SK-N-MC (cell line): ENCODE data around the gene VPS35L.

Experiments
- DNase-seq: peaks from one replicate; pipeline ENCODE4 v3.0.0-alpha.2; 2011; ENCODE audit warnings: low read depth, low spot score
- H3K27ac ChIP-seq: fragments of 200-600 bp; sonication (generic); 2 replicates; pipeline ENCODE4 v1.5.1; 2016; ENCODE audit warnings: mixed run types
- H3K36me3 ChIP-seq: fragments of 200-600 bp; sonication (generic); 2 replicates; pipeline ENCODE4 v1.6.1; 2017; ENCODE audit warnings: antibody characterized with exemption, low read length, mixed read lengths; ENCODE audit not compliant: insufficient read depth
- H3K4me3 ChIP-seq: fragments of 200-600 bp; sonication (generic); 2 replicates; pipeline ENCODE4 v1.5.1; 2016
- H3K9ac ChIP-seq: fragments of 200-600 bp; sonication (generic); 2 replicates; pipeline ENCODE4 v1.8.0; 2017; ENCODE audit warnings: mixed run types, mixed read lengths; ENCODE audit not compliant: insufficient read length
- H3K9me3 ChIP-seq: fragments of 200-600 bp; sonication (generic); 2 replicates; pipeline ENCODE4 v1.6.1; 2017; ENCODE audit warnings: low read depth, mild to moderate bottlenecking, antibody characterized with exemption, low read length, moderate library complexity, mixed read lengths
- EZH2 ChIP-seq: fragments of 200-600 bp; sonication (generic); IDR thresholded peaks from one replicate; pipeline ENCODE4 v1.6.1; 2017; ENCODE audit warnings: antibody characterized with exemption
- FOXP2 ChIP-seq: optimal IDR thresholded peaks from 2 replicates; pipeline ENCODE3; 2011; ENCODE audit warnings: mild to moderate bottlenecking, moderate library complexity; ENCODE audit not compliant: insufficient read depth; ENCODE audit errors: extremely low read length, control extremely low read depth
- POLR2AphosphoS5 ChIP-seq: IDR thresholded peaks from 2 replicates; pipeline ENCODE4 v1.6.1; 2012; ENCODE audit warnings: mild to moderate bottlenecking, low read depth, low read length, borderline replicate concordance

Gene VPS35L

GRCh38 chr16:19681637-19682036 lies 126.1 kb downstream of the VPS35L start:
- TF ChIP-seq POLR2AphosphoS5 (no peak), FOXP2 (no peak), EZH2 (no peak)
- H3K9me3 ChIP-seq = no peaks in the 10 kb centered on the region
- H3K27ac ChIP-seq = no peak overlapping the region
- no peak overlapping the region for H3K4me3 ChIP-seq
- no peak for DNase-seq
- no peak overlapping the region for H3K9ac ChIP-seq
- no peaks in the 10 kb centered on the region for H3K36me3 ChIP-seq

GRCh38 chr16:19683453-19684236 lies 128.1 kb downstream of the VPS35L start:
- no peak for DNase-seq
- no peak for TF ChIP-seq EZH2
- no peak for TF ChIP-seq FOXP2
- no peak for TF ChIP-seq POLR2AphosphoS5
- Histone ChIP-seq H3K9ac (no peak overlapping the region), H3K27ac (no peak overlapping the region), H3K9me3 (no peaks in the 10 kb centered on the region), H3K4me3 (no peak overlapping the region), H3K36me3 (no peaks in the 10 kb centered on the region)

- no peaks in the 10 kb centered on the region for H3K9me3 ChIP-seq
- no peak overlapping the region for H3K27ac ChIP-seq
- H3K36me3 ChIP-seq = no peaks in the 10 kb centered on the region
- TF ChIP-seq FOXP2 (no peak), EZH2 (no peak), POLR2AphosphoS5 (no peak)
- no peak overlapping the region for H3K4me3 ChIP-seq
- H3K9ac ChIP-seq = no peak overlapping the region
- no peak for DNase-seq
Observed at GRCh38 chr16:19685176-19685575, 129.7 kb downstream of the VPS35L start.

GRCh38 chr16:19687279-19687678 lies 131.8 kb downstream of the VPS35L start:
- Histone ChIP-seq H3K36me3 (no peaks in the 10 kb centered on the region), H3K27ac (no peak overlapping the region)
- DNase-seq = no peak

GRCh38 chr16:19688396-19689024 lies 133.0 kb downstream of the VPS35L start:
- TF ChIP-seq FOXP2 (no peak), POLR2AphosphoS5 (no peak), EZH2 (no peak)
- Histone ChIP-seq H3K27ac (no peak overlapping the region), H3K9me3 (no peaks in the 10 kb centered on the region), H3K9ac (no peak overlapping the region), H3K4me3 (no peak overlapping the region), H3K36me3 (no peaks in the 10 kb centered on the region)
- DNase-seq = no peak

More at GRCh38 chr16:19687279-19687678, 131.8 kb downstream of the VPS35L start:
- H3K4me3 ChIP-seq = no peak overlapping the region
- no peaks in the 10 kb centered on the region for H3K9me3 ChIP-seq
- TF ChIP-seq POLR2AphosphoS5 (no peak), FOXP2 (no peak), EZH2 (no peak)
- no peak overlapping the region for H3K9ac ChIP-seq

- TF ChIP-seq EZH2 = no peak
- no peak overlapping the region for H3K27ac ChIP-seq
- H3K9me3 ChIP-seq = no peaks in the 10 kb centered on the region
- DNase-seq = no peak
- H3K36me3 ChIP-seq = no peaks in the 10 kb centered on the region
- no peak overlapping the region for H3K4me3 ChIP-seq
- H3K9ac ChIP-seq = no peak overlapping the region
Observed at GRCh38 chr16:19689342-19689741, 133.8 kb downstream of the VPS35L start.

- no peaks in the 10 kb centered on the region for H3K36me3 ChIP-seq
- TF ChIP-seq POLR2AphosphoS5 (no peak), FOXP2 (no peak), EZH2 (no peak)
- no peak for DNase-seq
- H3K9ac ChIP-seq = no peak overlapping the region
- H3K4me3 ChIP-seq = no peak overlapping the region
- H3K9me3 ChIP-seq = no peaks in the 10 kb centered on the region
- no peak overlapping the region for H3K27ac ChIP-seq
Observed at GRCh38 chr16:19690196-19690595, 134.7 kb downstream of the VPS35L start.

- Histone ChIP-seq H3K36me3 (no peaks in the 10 kb centered on the region), H3K27ac (no peak overlapping the region), H3K4me3 (no peak overlapping the region), H3K9ac (no peak overlapping the region), H3K9me3 (no peaks in the 10 kb centered on the region)
- no peak for DNase-seq
- TF ChIP-seq FOXP2 (no peak), POLR2AphosphoS5 (no peak), EZH2 (no peak)
Observed at GRCh38 chr16:19691161-19691711, 135.7 kb downstream of the VPS35L start.
